ENCODE data around the gene FTSJ1. TPM values are rescaled to one million over a fixed set of nuclear protein-coding genes. Genes with fewer than 3 reads are reported as not detected.

FTSJ1 gene
- total and polyA plus RNA-seq, 2 donors from 2014 or later, result 30.6 to 33.9 TPM

- no peak overlapping the region for H3K9ac ChIP-seq (ENCODE audit: low read length in 3 of 3)
- no peaks in the 10 kb centered on the region for H3K36me3 ChIP-seq (ENCODE audit: control insufficient read depth in 2 of 3, insufficient read depth in 3 of 3, low read length in 3 of 3)
- no peak overlapping the region for H3K27ac ChIP-seq (ENCODE audit: low read depth in 2 of 2, low read length in 2 of 2)
- no peak for TF ChIP-seq CTCF (IDR thresholded peaks at IDR 0.05; ENCODE audit: borderline replicate concordance, extremely low read depth, insufficient read depth)
- no peaks in the 10 kb centered on the region for H3K27me3 ChIP-seq (ENCODE audit: control insufficient read depth, insufficient read depth, low read length)
- FAIRE-seq, result no peak
- DNase-seq, result peak in 1 of 5 donors; percentile 71
- intact Hi-C loops (cut with DNase I), result no loop called here
- no peaks in the 10 kb centered on the region for H3K9me3 ChIP-seq (ENCODE audit: control insufficient read depth in 2 of 3, insufficient read depth in 1 of 3, low read length in 3 of 3)
- H3K4me3 ChIP-seq (ENCODE audit: low read length in 3 of 3), result no peak overlapping the region
- H3K4me1 ChIP-seq (ENCODE audit: control insufficient read depth in 2 of 3, insufficient read depth in 2 of 3, low read depth in 1 of 3, low read length in 3 of 3), result no peaks in the 10 kb centered on the region
These were observed 17.3 kb upstream of the FTSJ1 start for GRCh38 chrX:48458711-48459110.

GRCh38 chrX:48459483-48459882 lies 16.5 kb upstream of the FTSJ1 start:
- Histone ChIP-seq H3K4me1 (ENCODE audit: control insufficient read depth in 2 of 3, insufficient read depth in 2 of 3, low read depth in 1 of 3, low read length in 3 of 3) (no peaks in the 10 kb centered on the region), H3K4me3 (ENCODE audit: low read length in 3 of 3) (no peak overlapping the region), H3K27me3 (ENCODE audit: control insufficient read depth, insufficient read depth, low read length) (no peaks in the 10 kb centered on the region), H3K27ac (ENCODE audit: low read depth in 2 of 2, low read length in 2 of 2) (no peak overlapping the region), H3K9ac (ENCODE audit: low read length in 3 of 3) (no peak overlapping the region), H3K36me3 (ENCODE audit: control insufficient read depth in 2 of 3, insufficient read depth in 3 of 3, low read length in 3 of 3) (no peaks in the 10 kb centered on the region), H3K9me3 (ENCODE audit: control insufficient read depth in 2 of 3, insufficient read depth in 1 of 3, low read length in 3 of 3) (no peaks in the 10 kb centered on the region)
- no peak for DNase-seq
- FAIRE-seq, result no peak
- no peak for TF ChIP-seq CTCF (IDR thresholded peaks at IDR 0.05; ENCODE audit: borderline replicate concordance, extremely low read depth, insufficient read depth)
- intact Hi-C loops (cut with DNase I), result no loop called here

DNA sequence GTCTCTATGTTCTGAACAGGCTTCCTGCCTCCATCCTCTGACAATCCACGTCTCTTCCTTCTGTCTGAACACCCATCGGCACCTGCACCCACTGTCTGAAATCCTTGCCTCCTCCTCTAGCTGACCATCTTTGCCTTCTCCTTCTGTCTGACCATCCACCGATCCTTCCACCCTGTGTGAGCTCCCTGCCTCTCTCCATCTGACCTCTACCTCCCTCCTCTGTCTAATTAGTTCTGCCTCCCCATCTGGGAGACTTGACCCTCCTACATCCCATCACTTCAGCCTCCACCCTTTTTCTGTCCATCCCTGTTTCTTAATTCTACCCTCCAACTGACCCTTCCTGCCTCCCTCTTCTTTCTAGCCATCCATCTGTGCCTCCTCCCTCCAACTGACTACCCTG lies 16.0 kb upstream of the FTSJ1 start:
- H3K9ac ChIP-seq (ENCODE audit: low read length in 3 of 3), result no peak overlapping the region
- intact Hi-C loops (cut with DNase I), result no loop called here
- TF ChIP-seq CTCF (IDR thresholded peaks at IDR 0.05; ENCODE audit: borderline replicate concordance, extremely low read depth, insufficient read depth), result no peak

DNA sequence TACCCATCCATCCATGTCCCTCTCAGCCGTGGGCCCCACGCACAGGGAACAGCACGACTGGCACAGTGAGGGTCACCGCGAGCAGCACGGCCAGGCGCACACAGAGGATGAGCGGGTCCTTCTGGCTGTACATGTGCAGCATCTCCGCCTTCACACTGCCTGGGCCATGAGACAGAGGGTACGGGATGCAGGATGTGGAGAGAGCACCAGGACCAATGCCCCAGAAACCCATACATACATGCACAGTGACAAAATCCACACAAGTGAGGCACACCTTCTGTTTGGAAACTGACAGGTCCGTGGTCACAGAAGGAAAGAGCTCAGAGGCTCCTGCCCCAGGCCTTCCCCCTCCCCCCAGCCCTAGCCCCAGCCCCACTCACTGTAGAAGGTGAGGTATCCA lies 15.4 kb upstream of the FTSJ1 start:
- no peaks in the 10 kb centered on the region for H3K4me1 ChIP-seq (ENCODE audit: control insufficient read depth in 2 of 3, insufficient read depth in 2 of 3, low read depth in 1 of 3, low read length in 3 of 3)
- no peak overlapping the region for H3K9ac ChIP-seq (ENCODE audit: low read length in 3 of 3)
- FAIRE-seq, result no peak
- TF ChIP-seq CTCF (IDR thresholded peaks at IDR 0.05; ENCODE audit: borderline replicate concordance, extremely low read depth, insufficient read depth), result no peak
- no peaks in the 10 kb centered on the region for H3K36me3 ChIP-seq (ENCODE audit: control insufficient read depth in 2 of 3, insufficient read depth in 3 of 3, low read length in 3 of 3)
- intact Hi-C loops (cut with DNase I), result no loop called here
- H3K27me3 ChIP-seq (ENCODE audit: control insufficient read depth, insufficient read depth, low read length), result no peaks in the 10 kb centered on the region
- no peak overlapping the region for H3K27ac ChIP-seq (ENCODE audit: low read depth in 2 of 2, low read length in 2 of 2)
- no peak overlapping the region for H3K4me3 ChIP-seq (ENCODE audit: low read length in 3 of 3)
- no peak for DNase-seq
- H3K9me3 ChIP-seq (ENCODE audit: control insufficient read depth in 2 of 3, insufficient read depth in 1 of 3, low read length in 3 of 3), result peaks cover 0 to 2% (median 0%) of the 10 kb centered on the region in 3 donors

More for the DNA sequence above, 16.0 kb upstream of the FTSJ1 start:
- Histone ChIP-seq H3K4me3 (ENCODE audit: low read length in 3 of 3) (no peak overlapping the region), H3K27me3 (ENCODE audit: control insufficient read depth, insufficient read depth, low read length) (no peaks in the 10 kb centered on the region), H3K9me3 (ENCODE audit: control insufficient read depth in 2 of 3, insufficient read depth in 1 of 3, low read length in 3 of 3) (no peaks in the 10 kb centered on the region), H3K36me3 (ENCODE audit: control insufficient read depth in 2 of 3, insufficient read depth in 3 of 3, low read length in 3 of 3) (no peaks in the 10 kb centered on the region), H3K4me1 (ENCODE audit: control insufficient read depth in 2 of 3, insufficient read depth in 2 of 3, low read depth in 1 of 3, low read length in 3 of 3) (no peaks in the 10 kb centered on the region), H3K27ac (ENCODE audit: low read depth in 2 of 2, low read length in 2 of 2) (no peak overlapping the region)
- FAIRE-seq, result no peak
- no peak for DNase-seq
